Measurements from ENCODE around the gene OMA1. TPM values are rescaled to one million over a fixed set of nuclear protein-coding genes. Genes with fewer than 3 reads are reported as not detected.

OMA1 gene
- total RNA-seq, 1 experiment from 2014 or later, result 11.9 TPM

GRCh38 chr1:58545591-58546519, 671 bp downstream of the OMA1 start:
- no peaks in the 10 kb centered on the region for H3K36me3 ChIP-seq (ENCODE audit: insufficient read depth, low read length, poor library complexity, severe bottlenecking)
- intact Hi-C loops (cut with micrococcal nuclease; ENCODE audit: unreplicated experiment), result loop anchor here (1.0 to 10.0 kb wide), 8 partner anchors 101 to 1713 kb away; partner anchors contain the start of gene DAB1
- peaks cover 22% of the 10 kb centered on the region for H3K4me1 ChIP-seq (ENCODE audit: insufficient read depth, low read length, poor library complexity, severe bottlenecking)
- peak overlapping the region; percentile 76 for H3K4me3 ChIP-seq (ENCODE audit: low read depth, low read length, poor library complexity, severe bottlenecking)
- TF ChIP-seq CTCF (conservative IDR thresholded peaks at IDR 0.05; ENCODE audit: low read depth, low read length) (no peak), EZH2 (IDR thresholded peaks at IDR 0.05; ENCODE audit: borderline replicate concordance, low read depth, low read length, poor library complexity, severe bottlenecking) (no peak)
- ChIA-PET CTCF (interaction anchor here (0.7 to 1.2 kb wide), 2 partner anchors 30 to 105 kb away, joined by 5 to 12 read pairs; no protein-coding TSS in a partner anchor), POLR2A (ENCODE audit: low non-redundant PET) (interaction anchor here (0.6 to 0.7 kb wide), 2 partner anchors 813 to 1157 kb away, joined by 3 to 11 read pairs; no protein-coding TSS in a partner anchor)
- H3K27me3 ChIP-seq (replicated peaks; ENCODE audit: insufficient read depth, low read depth, low read length, poor library complexity), result no peaks in the 10 kb centered on the region
- H3K27ac ChIP-seq (ENCODE audit: low read depth, low read length, poor library complexity, severe bottlenecking), result peak overlapping the region; percentile 96
- H3K9me3 ChIP-seq (ENCODE audit: low read depth, low read length, poor library complexity, severe bottlenecking), result no peaks in the 10 kb centered on the region
- peak; percentile 81 for DNase-seq (ENCODE audit: low spot score)
- no TSS peak for BruUV-seq (replicated peaks)

- no peaks in the 10 kb centered on the region for H3K27me3 ChIP-seq (replicated peaks; ENCODE audit: insufficient read depth, low read depth, low read length, poor library complexity)
- DNase-seq (ENCODE audit: low spot score), result no peak
- no peaks in the 10 kb centered on the region for H3K9me3 ChIP-seq (ENCODE audit: low read depth, low read length, poor library complexity, severe bottlenecking)
- BruUV-seq (replicated peaks), result no TSS peak
- intact Hi-C loops (cut with micrococcal nuclease; ENCODE audit: unreplicated experiment), result loop anchor here (10.0 kb wide), 2 partner anchors 98 to 1118 kb away; partner anchors contain the start of gene DAB1
- peaks cover 22% of the 10 kb centered on the region for H3K4me1 ChIP-seq (ENCODE audit: insufficient read depth, low read length, poor library complexity, severe bottlenecking)
- ChIA-PET CTCF (no interaction called here), POLR2A (ENCODE audit: low non-redundant PET) (no interaction called here)
- H3K27ac ChIP-seq (ENCODE audit: low read depth, low read length, poor library complexity, severe bottlenecking), result no peak overlapping the region
- H3K36me3 ChIP-seq (ENCODE audit: insufficient read depth, low read length, poor library complexity, severe bottlenecking), result no peaks in the 10 kb centered on the region
- no peak overlapping the region for H3K4me3 ChIP-seq (ENCODE audit: low read depth, low read length, poor library complexity, severe bottlenecking)
- TF ChIP-seq CTCF (conservative IDR thresholded peaks at IDR 0.05; ENCODE audit: low read depth, low read length) (no peak), EZH2 (IDR thresholded peaks at IDR 0.05; ENCODE audit: borderline replicate concordance, low read depth, low read length, poor library complexity, severe bottlenecking) (no peak)
Observed at GRCh38 chr1:58543260-58543659, 3.3 kb downstream of the OMA1 start.

GRCh38 chr1:58539553-58539952, 7.0 kb downstream of the OMA1 start:
- DNase-seq (ENCODE audit: low spot score), result no peak
- Histone ChIP-seq H3K4me3 (ENCODE audit: low read depth, low read length, poor library complexity, severe bottlenecking) (no peak overlapping the region), H3K4me1 (ENCODE audit: insufficient read depth, low read length, poor library complexity, severe bottlenecking) (peaks cover 11% of the 10 kb centered on the region), H3K36me3 (ENCODE audit: insufficient read depth, low read length, poor library complexity, severe bottlenecking) (no peaks in the 10 kb centered on the region), H3K9me3 (ENCODE audit: low read depth, low read length, poor library complexity, severe bottlenecking) (no peaks in the 10 kb centered on the region), H3K27me3 (replicated peaks; ENCODE audit: insufficient read depth, low read depth, low read length, poor library complexity) (no peaks in the 10 kb centered on the region), H3K27ac (ENCODE audit: low read depth, low read length, poor library complexity, severe bottlenecking) (no peak overlapping the region)
- intact Hi-C loops (cut with micrococcal nuclease; ENCODE audit: unreplicated experiment), result no loop called here
- TF ChIP-seq CTCF (conservative IDR thresholded peaks at IDR 0.05; ENCODE audit: low read depth, low read length), result no peak
- TF ChIP-seq EZH2 (IDR thresholded peaks at IDR 0.05; ENCODE audit: borderline replicate concordance, low read depth, low read length, poor library complexity, severe bottlenecking), result no peak
- BruUV-seq (replicated peaks), result no TSS peak
- ChIA-PET POLR2A (ENCODE audit: low non-redundant PET) (no interaction called here), CTCF (interaction anchor here (0.6 kb wide), 1 partner anchor 65 kb away, joined by 4 read pairs; no protein-coding TSS in a partner anchor)

All from A673 (cell line).